ENCODE results near the gene CCDC34.

- TF ChIP-seq CTCF (IDR thresholded peaks at IDR 0.05): no peak
- no peak for TF ChIP-seq EP300 (IDR thresholded peaks at IDR 0.05)
- TF ChIP-seq POLR2AphosphoS5 (IDR thresholded peaks at IDR 0.05): no peak
These were observed 33.3 kb upstream of the CCDC34 start for GRCh38 chr11:27396259-27396839.

Measured in upper lobe of left lung (tissue), 4 donors.